ENCODE measurements around the gene MACROD2.

GRCh38 chr20:15482525-15482924 is 1487.2 kb downstream of the MACROD2 start:
- no peak for TF ChIP-seq CTCF (IDR thresholded peaks at IDR 0.05)
- no peak for TF ChIP-seq POLR2A (IDR thresholded peaks at IDR 0.05)
- TF ChIP-seq POLR2AphosphoS5 (IDR thresholded peaks at IDR 0.05), result no peak
